Skeletal muscle tissue (tissue), 4 donors: ENCODE data around the gene SCYL2. TPM values are rescaled to one million over a fixed set of nuclear protein-coding genes. Genes with fewer than 3 reads are reported as not detected.
"Not testable (repeated sequence)": the region's sequence is repeated elsewhere in the genome, so short reads cannot be mapped to it uniquely, and the experiment has no call there.

Experiments
- H3K27ac ChIP-seq: one replicate; pipeline ENCODE4 v1.7.0; 2013; ENCODE audit warnings: mild to moderate bottlenecking, low read depth, low read length, inconsistent platforms
- H3K27me3 ChIP-seq, 3 donors: one replicate each; pipeline ENCODE4 v1.7.0; 2013; ENCODE audit warnings: low read length in 3 of 3; ENCODE audit not compliant: control insufficient read depth in 3 of 3, insufficient read depth in 3 of 3
- H3K36me3 ChIP-seq, 3 donors: one replicate each; pipeline ENCODE4 v1.7.0; 2013; ENCODE audit warnings: low read length in 3 of 3; ENCODE audit not compliant: control insufficient read depth in 3 of 3, insufficient read depth in 3 of 3
- H3K4me1 ChIP-seq, 3 donors: one replicate each; pipeline ENCODE4 v1.7.0; 2013; ENCODE audit warnings: low read length in 3 of 3, mild to moderate bottlenecking in 3 of 3; ENCODE audit not compliant: control insufficient read depth in 3 of 3, insufficient read depth in 3 of 3
- H3K4me3 ChIP-seq, 3 donors: one replicate each; pipeline ENCODE4 v1.7.0; 2013; ENCODE audit warnings: low read length in 3 of 3
- H3K9ac ChIP-seq, 3 donors: one replicate each; pipeline ENCODE4 v1.7.0; 2013; ENCODE audit warnings: low read length in 3 of 3, mild to moderate bottlenecking in 3 of 3, moderate library complexity in 2 of 3, low read depth in 1 of 3
- H3K9me3 ChIP-seq, 3 donors: one replicate each; pipeline ENCODE4 v1.7.0; 2013; ENCODE audit warnings: low read length in 3 of 3; ENCODE audit not compliant: control insufficient read depth in 3 of 3
- total RNA-seq: library from RNA; depleted of rRNA; stranded (reverse); fragments of >200 nt; gene quantifications from one replicate; pipeline ENCODE4 v1.2.3, GENCODE V29; 2014
- donor health status: Osteomylitis.

The SCYL2 gene
- total RNA-seq, 1 donor from 2014 or later: 43.3 TPM

- Histone ChIP-seq H3K9ac (no peak overlapping the region), H3K36me3 (peaks cover 0 to 6% (median 2%) of the 10 kb centered on the region in 3 donors), H3K27me3 (no peaks in the 10 kb centered on the region), H3K4me3 (no peak overlapping the region), H3K4me1 (peaks cover 0 to 4% (median 0%) of the 10 kb centered on the region in 3 donors), H3K27ac (no peak overlapping the region), H3K9me3 (no peaks in the 10 kb centered on the region)
Observed at GRCh38 chr12:100279159-100279558, 12.2 kb downstream of the SCYL2 start.

GRCh38 chr12:100279607-100280244, 12.7 kb downstream of the SCYL2 start:
- Histone ChIP-seq H3K27me3 (no peaks in the 10 kb centered on the region), H3K27ac (no peak overlapping the region), H3K4me3 (no peak overlapping the region)

GRCh38 chr12:100284556-100284955, 17.6 kb downstream of the SCYL2 start:
- H3K4me3 ChIP-seq, H3K4me1 ChIP-seq, H3K36me3 ChIP-seq, H3K9me3 ChIP-seq, H3K27me3 ChIP-seq, H3K9ac ChIP-seq, H3K27ac ChIP-seq: not testable (repeated sequence)

More at GRCh38 chr12:100279607-100280244, 12.7 kb downstream of the SCYL2 start:
- no peak overlapping the region for H3K9ac ChIP-seq
- H3K9me3 ChIP-seq: no peaks in the 10 kb centered on the region
- H3K36me3 ChIP-seq: peaks cover 0 to 6% (median 3%) of the 10 kb centered on the region in 3 donors
- H3K4me1 ChIP-seq: peaks cover 0 to 4% (median 0%) of the 10 kb centered on the region in 3 donors

GRCh38 chr12:100289038-100289437, 22.1 kb downstream of the SCYL2 start:
- H3K27ac ChIP-seq: no peak overlapping the region
- no peak overlapping the region for H3K9ac ChIP-seq
- H3K36me3 ChIP-seq: peaks cover 2 to 12% (median 9%) of the 10 kb centered on the region in 3 donors
- no peaks in the 10 kb centered on the region for H3K27me3 ChIP-seq
- H3K9me3 ChIP-seq: no peaks in the 10 kb centered on the region
- no peak overlapping the region for H3K4me3 ChIP-seq
- H3K4me1 ChIP-seq: no peaks in the 10 kb centered on the region

DNA sequence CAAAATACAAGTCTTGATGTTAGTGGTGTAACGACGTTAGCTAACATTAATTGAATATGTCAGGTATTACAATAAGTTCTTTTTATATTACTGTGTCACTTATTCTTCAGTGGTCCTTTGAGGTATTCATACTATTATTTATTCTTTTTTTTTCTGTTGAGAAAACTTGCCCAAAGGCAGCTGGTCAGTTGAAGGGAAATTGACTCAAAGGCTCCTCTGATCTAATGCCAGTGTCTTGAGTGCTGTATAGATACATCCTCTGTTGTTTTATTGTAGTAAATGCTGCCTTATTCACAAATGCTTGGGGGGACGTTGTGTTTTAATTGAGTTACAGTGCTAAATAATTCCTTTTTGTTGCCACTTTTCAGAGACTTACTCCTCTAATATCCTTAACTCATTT, 23.0 kb downstream of the SCYL2 start:
- H3K36me3 ChIP-seq: peaks cover 2 to 12% (median 7%) of the 10 kb centered on the region in 3 donors

GRCh38 chr12:100293017-100293416, 26.0 kb downstream of the SCYL2 start:
- no peaks in the 10 kb centered on the region for H3K9me3 ChIP-seq
- H3K4me1 ChIP-seq: no peaks in the 10 kb centered on the region
- H3K27ac ChIP-seq: no peak overlapping the region
- no peak overlapping the region for H3K9ac ChIP-seq
- H3K36me3 ChIP-seq: peaks cover 2 to 16% (median 11%) of the 10 kb centered on the region in 3 donors
- H3K27me3 ChIP-seq: no peaks in the 10 kb centered on the region
- H3K4me3 ChIP-seq: no peak overlapping the region

More for the DNA sequence above, 23.0 kb downstream of the SCYL2 start:
- Histone ChIP-seq H3K9me3 (no peaks in the 10 kb centered on the region), H3K27ac (no peak overlapping the region), H3K4me1 (no peaks in the 10 kb centered on the region), H3K9ac (no peak overlapping the region), H3K4me3 (no peak overlapping the region), H3K27me3 (no peaks in the 10 kb centered on the region)

- H3K9ac ChIP-seq, H3K4me1 ChIP-seq, H3K4me3 ChIP-seq, H3K27ac ChIP-seq, H3K27me3 ChIP-seq, H3K9me3 ChIP-seq: not testable (repeated sequence)
- H3K36me3 ChIP-seq: peaks cover 2 to 19% (median 11%) of the 10 kb centered on the region in 3 donors
Observed at GRCh38 chr12:100294366-100294765, 27.4 kb downstream of the SCYL2 start.

- H3K9me3 ChIP-seq: no peaks in the 10 kb centered on the region
- no peak overlapping the region for H3K4me3 ChIP-seq
- no peaks in the 10 kb centered on the region for H3K4me1 ChIP-seq
- H3K9ac ChIP-seq: no peak overlapping the region
- H3K36me3 ChIP-seq: peaks cover 2 to 20% (median 20%) of the 10 kb centered on the region in 3 donors
- H3K27ac ChIP-seq: no peak overlapping the region
- no peaks in the 10 kb centered on the region for H3K27me3 ChIP-seq
Observed at GRCh38 chr12:100295764-100296555, 29.0 kb downstream of the SCYL2 start.

- H3K27ac ChIP-seq: no peak overlapping the region
- peaks cover 14 to 33% (median 23%) of the 10 kb centered on the region in 3 donors for H3K36me3 ChIP-seq
- H3K27me3 ChIP-seq: no peaks in the 10 kb centered on the region
- no peaks in the 10 kb centered on the region for H3K9me3 ChIP-seq
- no peak overlapping the region for H3K4me3 ChIP-seq
- no peaks in the 10 kb centered on the region for H3K4me1 ChIP-seq
- no peak overlapping the region for H3K9ac ChIP-seq
Observed at GRCh38 chr12:100302081-100302480, 35.1 kb downstream of the SCYL2 start.

- H3K27me3 ChIP-seq: no peaks in the 10 kb centered on the region
- no peak overlapping the region for H3K27ac ChIP-seq
- no peak overlapping the region for H3K4me3 ChIP-seq
- H3K4me1 ChIP-seq: no peaks in the 10 kb centered on the region
- no peak overlapping the region for H3K9ac ChIP-seq
- H3K36me3 ChIP-seq: peaks cover 14 to 32% (median 23%) of the 10 kb centered on the region in 3 donors
- H3K9me3 ChIP-seq: no peaks in the 10 kb centered on the region
Observed at GRCh38 chr12:100303831-100304230, 36.9 kb downstream of the SCYL2 start.
